GM15510 (cell line): Measurements from ENCODE around the gene POR.

Source experiments
- POLR2A ChIP-seq: IDR thresholded peaks from 3 replicates; pipeline ENCODE4 v1.6.1; 2011; ENCODE audit warnings: borderline replicate concordance; ENCODE audit not compliant: insufficient read length; ENCODE audit errors: extremely low read depth

POR gene

DNA sequence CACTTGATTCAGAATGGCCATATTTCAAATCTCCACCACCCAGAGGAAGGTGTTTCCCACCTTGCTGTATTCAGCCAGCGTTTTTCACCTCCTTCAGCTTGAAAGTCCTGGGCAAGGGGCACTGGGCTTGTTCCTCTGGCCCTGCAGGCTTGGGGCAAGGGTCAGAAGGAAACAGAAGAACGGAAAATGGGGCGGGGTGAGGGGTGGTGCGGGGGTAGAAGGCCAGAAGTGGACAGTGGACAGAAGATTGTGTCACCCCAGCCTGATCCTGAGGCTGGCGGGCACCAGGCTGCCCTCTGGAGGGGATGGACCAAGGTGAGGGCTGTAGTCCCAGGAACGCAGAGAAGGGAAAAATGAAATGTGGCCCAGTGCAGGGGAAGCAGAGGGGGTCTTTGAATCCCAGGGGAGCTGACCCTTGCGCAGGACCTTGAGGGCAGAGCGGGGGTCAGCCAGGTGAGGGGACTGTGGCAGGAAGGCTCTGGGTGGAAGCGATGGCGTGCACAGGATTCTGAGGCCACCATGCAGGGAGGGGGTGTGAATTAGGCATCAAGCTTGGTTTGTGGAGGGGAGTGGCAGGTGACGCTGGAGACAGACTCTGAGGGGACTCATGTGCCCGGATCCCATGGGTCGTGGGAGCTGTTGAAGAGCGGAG lies 56.5 kb downstream of the POR start:
- no peak for TF ChIP-seq POLR2A

DNA sequence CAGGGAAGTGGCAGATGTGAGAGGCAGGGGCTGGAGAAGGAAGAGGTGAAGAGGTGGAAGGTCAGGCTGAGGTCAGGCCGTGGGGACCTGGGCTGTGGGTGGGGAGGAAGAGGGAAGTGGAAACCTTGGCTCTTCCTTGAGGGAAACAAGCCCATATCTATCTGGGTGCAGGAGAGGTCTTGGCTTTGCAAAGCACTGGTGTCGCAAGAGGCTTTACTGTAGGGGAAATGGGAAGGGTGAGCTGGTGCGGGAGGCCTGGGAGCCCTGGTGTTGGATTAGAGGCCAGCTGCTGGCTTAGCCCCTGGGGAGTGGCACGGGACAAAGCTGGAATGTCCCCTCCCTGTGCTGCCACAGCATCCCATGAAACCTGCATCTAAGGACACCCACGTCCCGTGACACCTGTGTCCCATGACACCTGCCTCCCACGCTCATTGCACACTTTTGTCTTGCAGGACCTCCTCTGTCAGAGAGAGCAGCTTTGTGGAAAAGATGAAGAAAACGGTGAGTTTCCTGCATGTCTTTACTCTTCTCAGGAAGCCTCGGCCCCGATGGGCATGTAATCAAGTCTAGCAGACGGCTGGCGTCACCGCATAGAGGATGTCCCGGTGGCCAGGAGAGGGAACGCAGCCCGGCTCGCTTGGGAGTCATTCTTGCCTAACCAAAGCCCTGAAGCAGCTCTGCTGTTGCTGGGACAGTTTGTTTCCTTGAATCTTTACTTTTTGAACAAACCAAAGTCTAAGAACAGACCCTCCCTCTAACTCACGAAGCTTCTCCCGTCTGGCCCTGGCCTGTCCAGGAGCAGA lies 57.2 kb downstream of the POR start:
- TF ChIP-seq POLR2A: no peak

DNA sequence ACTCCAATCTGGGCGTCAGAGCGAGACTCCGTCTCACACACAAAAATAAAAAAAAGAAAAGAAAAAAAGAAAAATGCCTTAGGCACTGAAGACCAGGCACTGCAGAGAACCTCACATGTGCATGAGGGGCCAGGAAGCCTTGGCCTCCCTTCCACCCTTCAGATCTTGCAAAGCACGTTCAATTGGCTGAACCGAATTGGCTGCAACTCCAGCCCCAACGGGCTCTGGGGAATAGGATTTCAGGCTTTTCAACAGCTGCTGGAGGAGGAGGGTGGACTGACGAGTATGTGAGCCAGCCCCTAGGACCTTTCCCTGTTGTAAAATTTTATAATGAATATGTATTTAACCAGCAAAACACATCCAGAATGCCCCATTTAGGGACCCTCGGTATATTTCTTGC lies 62.8 kb downstream of the POR start:
- no peak for TF ChIP-seq POLR2A

DNA sequence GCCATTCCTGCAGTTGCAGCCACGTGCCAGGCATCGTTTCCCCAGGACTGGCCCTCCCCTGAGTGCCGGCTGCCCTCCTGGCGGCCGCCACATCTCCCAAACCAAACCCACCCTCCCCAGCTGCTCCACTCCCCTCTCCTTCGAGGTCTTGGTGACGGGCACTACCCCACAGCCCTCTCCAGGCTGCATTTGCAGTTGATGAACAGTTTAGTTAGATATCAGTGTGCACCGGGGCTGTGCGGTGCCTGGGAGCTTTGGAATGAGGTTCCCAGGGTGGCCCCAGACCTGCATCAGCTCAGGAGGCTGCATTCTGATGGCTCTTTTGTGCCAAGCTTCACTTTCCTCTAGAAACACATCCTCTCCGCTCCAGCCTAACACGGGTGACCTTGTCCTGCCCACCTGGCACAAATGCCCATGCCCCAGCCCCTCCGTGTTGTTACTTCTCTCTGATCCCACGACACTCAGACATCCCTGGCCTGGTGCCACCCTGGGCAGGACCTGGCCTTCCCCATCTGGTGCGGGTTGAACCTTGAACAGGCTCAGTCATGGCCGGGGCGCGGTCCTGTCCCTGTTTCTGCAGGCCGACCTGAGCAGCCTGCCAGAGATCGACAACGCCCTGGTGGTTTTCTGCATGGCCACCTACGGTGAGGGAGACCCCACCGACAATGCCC lies 64.9 kb downstream of the POR start:
- TF ChIP-seq POLR2A: no peak

DNA sequence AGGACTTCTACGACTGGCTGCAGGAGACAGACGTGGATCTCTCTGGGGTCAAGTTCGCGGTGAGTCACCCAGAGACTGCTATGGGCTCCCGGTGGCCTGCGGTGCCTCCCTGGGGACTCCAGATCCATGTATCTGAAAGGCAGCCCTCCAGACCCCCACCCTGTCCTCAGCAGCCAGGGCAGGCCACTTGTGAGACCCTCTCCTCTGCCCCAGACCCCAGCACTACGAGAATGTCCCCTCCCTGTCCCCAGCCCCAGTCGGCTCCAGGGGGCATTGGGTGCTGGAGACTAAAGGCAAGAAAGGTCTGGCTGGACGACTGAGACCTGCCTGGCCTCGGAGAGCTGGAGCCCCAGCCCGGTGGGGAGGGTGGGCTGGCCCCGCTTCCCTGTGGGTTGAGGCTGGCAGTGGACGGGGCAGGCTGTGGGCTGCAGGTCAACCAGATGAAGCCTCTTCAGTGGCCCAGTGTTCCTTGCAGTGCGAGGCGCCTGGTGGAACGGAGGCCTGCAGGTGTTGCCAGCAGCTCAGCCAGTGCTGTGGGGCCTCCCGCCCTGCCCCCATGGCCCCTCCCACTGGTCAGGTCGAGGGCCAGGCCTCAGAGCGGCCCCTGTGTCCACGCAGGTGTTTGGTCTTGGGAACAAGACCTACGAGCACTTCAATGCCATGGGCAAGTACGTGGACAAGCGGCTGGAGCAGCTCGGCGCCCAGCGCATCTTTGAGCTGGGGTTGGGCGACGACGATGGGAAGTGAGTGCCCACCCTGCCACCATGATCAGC lies 65.7 kb downstream of the POR start:
- TF ChIP-seq POLR2A: no peak

DNA sequence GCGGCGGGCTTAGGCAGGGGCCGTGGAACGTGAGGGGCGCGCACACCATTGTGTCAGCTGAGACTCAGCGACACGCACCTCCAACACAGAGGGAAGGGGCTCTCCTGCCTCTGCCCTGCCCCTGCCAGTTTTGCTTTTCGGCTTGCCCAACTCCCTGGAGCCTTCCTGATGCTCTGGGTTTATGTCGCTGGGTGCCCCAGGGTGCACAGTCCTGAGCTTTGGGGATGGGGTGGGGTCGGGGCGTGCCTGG lies 66.2 kb downstream of the POR start:
- TF ChIP-seq POLR2A: no peak

DNA sequence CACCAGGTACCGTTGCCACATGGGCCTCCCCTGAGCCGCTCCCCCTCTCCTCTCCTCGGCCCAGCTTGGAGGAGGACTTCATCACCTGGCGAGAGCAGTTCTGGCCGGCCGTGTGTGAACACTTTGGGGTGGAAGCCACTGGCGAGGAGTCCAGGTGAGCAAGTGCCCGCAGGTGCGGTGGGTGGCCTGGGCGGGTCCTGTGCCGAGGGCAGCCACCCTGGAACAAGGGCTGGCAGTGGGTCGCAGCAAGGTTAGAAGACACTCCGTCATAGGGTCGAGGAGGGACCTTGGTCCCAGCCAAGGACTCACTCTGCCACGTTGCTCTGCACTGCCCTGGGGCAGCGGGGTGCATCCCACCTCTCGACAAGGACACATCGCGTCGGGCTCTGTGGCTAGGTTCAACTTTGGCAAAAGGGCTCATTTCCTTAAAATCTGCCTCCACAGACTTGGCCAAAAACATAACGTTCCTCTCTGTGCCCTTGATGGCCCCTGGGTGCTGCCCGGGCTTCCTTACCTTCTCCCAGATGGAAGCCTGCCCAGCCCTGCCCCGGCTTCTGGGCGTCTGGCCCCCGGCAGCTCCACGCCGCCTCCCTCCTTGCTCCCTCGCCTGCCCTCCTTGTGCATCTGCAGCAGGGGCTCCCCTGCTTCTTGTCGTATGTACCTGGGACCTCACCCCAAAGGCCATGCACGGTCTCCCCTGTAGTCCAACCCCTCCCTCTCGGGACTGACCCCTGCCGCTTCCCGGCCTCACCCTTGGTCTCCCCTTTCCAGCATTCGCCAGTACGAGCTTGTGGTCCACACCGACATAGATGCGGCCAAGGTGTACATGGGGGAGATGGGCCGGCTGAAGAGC lies 66.7 kb downstream of the POR start:
- TF ChIP-seq POLR2A: no peak

DNA sequence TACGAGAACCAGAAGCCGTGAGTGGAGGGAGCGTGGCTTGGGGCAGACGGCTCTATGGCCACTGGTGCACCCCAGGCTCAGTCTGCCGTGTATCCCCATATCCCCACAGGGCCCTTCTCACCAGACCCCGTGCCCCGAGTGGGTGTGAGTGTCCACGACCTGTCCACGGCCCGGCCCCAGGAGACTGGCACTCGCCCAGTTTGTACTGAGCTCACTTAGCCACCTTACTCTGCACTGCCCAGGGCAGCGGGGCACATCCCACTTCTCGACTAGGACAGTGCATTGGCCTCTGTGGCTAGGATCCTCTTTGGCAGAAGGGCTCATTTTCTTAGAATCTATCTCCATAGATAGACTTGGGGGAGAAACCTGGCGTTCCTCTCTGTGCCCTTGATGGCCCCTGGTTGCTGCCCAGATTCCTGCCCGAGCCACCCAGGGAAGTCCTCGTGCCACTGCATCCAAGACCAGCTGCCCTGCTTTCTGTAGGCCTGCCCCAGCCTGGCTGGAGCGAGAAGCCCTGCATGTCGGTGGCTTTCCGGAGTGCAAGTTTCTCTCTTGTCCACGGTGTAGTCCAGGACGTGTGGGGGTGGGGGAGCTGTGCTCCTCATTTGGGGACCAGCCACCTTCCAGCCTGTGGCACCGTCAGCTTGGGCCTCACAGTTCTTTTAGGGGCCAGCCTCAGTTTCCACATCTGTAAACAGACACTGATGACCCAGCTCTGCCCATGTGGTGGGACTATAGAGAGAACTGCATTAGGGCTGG lies 67.5 kb downstream of the POR start:
- no peak for TF ChIP-seq POLR2A

DNA sequence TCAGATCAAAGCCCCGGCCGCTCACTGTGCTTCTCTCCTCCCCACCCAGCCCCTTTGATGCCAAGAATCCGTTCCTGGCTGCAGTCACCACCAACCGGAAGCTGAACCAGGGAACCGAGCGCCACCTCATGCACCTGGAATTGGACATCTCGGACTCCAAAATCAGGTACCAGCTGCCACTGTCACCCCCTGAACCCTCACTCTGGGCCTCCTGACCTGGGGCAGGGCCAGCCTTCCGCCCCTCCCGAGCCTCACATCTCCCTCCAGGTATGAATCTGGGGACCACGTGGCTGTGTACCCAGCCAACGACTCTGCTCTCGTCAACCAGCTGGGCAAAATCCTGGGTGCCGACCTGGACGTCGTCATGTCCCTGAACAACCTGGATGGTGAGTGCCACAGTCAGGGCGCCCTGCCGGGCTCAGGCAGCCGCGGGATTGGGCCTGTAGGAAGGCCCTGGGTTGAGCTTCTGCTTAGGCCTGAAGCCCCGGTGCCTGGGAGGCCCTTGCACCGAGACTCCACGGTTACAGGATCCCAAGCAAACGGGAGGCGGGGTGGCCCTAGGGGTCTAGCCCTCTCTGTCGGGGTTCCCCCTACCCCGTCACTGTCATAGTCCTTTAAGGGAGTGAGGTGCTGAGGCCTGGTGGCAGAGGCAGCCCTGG lies 68.6 kb downstream of the POR start:
- no peak for TF ChIP-seq POLR2A

DNA sequence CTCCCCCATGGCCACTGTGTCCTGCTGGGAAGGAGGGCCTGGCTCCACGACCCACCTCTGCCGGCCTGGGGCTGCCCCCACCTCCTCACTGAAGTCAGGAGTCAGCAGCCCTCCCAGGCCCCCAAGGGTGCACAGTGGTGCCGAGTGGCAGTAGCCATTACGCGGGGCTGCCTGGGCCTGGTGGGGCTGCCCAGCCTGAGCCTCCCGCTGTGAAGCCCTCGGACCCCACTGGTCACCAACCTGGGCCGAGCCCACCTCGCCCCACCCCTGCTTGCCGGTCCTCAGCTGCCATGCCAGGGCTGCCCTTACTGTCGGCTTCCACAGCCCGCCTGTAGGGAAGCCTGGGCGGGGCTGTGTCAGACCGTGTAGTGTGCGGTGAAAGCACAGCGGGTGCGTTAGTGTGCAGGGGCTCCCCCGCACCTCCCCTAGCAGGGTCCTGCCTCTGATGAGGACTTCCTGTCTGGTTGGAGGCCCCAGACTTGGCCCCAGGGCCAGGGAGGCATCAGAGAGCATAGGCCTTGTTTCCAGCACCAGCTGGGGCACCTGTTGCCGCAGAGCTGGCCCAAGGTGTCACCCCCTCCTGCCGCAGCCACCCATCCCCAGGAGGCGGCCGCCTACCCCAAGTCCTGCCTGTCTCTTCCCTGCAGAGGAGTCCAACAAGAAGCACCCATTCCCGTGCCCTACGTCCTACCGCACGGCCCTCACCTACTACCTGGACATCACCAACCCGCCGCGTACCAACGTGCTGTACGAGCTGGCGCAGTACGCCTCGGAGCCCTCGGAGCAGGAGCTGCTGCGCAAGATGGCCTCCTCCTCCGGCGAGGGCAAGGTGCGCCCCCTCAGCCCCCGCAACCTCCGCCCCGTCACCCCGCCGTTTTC lies 69.4 kb downstream of the POR start:
- no peak for TF ChIP-seq POLR2A

DNA sequence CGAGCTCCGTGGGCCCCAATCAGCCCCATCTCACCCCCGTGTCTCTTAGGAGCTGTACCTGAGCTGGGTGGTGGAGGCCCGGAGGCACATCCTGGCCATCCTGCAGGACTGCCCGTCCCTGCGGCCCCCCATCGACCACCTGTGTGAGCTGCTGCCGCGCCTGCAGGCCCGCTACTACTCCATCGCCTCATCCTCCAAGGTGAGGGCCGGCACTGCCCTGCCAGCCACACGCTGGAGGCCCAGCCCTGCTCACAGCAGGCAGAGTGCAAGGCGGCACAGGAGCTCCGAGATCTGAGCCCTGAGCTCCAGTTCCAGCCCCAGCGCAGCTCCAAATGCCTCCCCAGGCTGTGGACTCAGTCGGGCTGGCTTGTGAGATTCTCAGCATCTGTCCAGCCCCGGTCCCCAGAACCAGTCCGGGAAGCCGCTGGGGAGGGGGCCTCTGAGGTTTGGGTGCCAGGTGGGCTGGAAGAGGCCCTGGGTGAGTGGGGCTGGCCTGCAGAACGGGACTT lies 70.1 kb downstream of the POR start:
- TF ChIP-seq POLR2A: no peak

DNA sequence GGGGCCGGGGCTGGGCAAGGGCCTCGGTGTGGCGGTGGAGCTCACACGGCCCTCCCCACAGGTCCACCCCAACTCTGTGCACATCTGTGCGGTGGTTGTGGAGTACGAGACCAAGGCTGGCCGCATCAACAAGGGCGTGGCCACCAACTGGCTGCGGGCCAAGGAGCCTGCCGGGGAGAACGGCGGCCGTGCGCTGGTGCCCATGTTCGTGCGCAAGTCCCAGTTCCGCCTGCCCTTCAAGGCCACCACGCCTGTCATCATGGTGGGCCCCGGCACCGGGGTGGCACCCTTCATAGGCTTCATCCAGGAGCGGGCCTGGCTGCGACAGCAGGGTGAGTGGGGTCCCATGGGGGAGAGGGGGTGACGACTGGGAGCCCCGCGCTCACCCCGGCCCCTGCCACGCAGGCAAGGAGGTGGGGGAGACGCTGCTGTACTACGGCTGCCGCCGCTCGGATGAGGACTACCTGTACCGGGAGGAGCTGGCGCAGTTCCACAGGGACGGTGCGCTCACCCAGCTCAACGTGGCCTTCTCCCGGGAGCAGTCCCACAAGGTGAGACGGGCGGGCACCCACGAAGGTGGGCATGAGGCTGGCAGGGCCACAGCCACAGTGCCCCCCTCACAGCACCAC lies 70.7 kb downstream of the POR start:
- TF ChIP-seq POLR2A: no peak
